GM12891 (cell line): ENCODE measurements around the gene IPO4.

Experiments used
- POLR2A ChIP-seq: IDR thresholded peaks from 2 replicates; pipeline ENCODE4 v1.6.1; 2011; ENCODE audit warnings: low read depth, low read length, control low read depth
- POLR2AphosphoS5 ChIP-seq: IDR thresholded peaks from 2 replicates; pipeline ENCODE4 v1.6.1; 2011; ENCODE audit warnings: low read depth, low read length, control low read depth
- POU2F2 ChIP-seq: IDR thresholded peaks from 2 replicates; pipeline ENCODE4 v1.6.1; 2011; ENCODE audit warnings: low read depth, mild to moderate bottlenecking, control low read depth, low read length, moderate library complexity
- SPI1 ChIP-seq: IDR thresholded peaks from 2 replicates; pipeline ENCODE4 v1.6.1; 2011; ENCODE audit warnings: low read depth, low read length, control low read depth
- TAF1 ChIP-seq: IDR thresholded peaks from 2 replicates; pipeline ENCODE4 v1.6.1; 2011; ENCODE audit warnings: low read depth, low read length, control low read depth

DNA sequence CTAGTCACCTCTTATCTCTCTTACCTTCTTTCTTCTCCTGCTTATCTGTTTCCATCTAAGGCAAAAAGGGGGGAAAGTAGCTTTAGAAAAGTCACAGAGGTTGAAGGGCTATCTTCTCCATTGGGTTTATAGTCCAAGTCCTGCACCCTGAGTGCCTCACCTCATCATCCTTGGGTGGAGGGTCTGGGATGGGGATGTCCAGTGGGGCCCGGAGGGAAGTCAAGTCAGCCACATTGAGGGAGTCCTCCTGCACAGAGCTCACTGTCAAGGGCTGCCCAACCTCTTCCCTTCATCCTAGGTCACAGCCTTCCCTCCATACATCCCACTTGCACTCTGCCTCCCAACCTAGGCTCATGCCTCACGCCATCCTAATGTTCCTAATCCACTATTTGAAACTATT is 43.4 kb downstream of the IPO4 start:
- no peak for TF ChIP-seq TAF1
- TF ChIP-seq POLR2A: no peak
- TF ChIP-seq POLR2AphosphoS5: no peak
- no peak for TF ChIP-seq SPI1
- no peak for TF ChIP-seq POU2F2
